GM12878 (cell line): ENCODE results near the gene EYS. TPM values are rescaled to one million over a fixed set of nuclear protein-coding genes. Genes with fewer than 3 reads are reported as not detected.

Experiments
- ATAC-seq: fragments of 200-7000 bp; cut with Tn5 transposase; 3 replicates; pipeline ENCODE4 v1.9.1; 2020; ENCODE audit warnings: mild to moderate bottlenecking, moderate library complexity
- BruUV-seq: library from RNA; stranded (reverse); fragments of 400-500 nt; replicated peaks from 2 replicates; lab custom pipeline; 2021; lab: Mats Ljungman, UMichigan
- CTCF ChIA-PET: fragments of 300-600 bp; sonication (Branson Sonifier 250); formaldehyde crosslinking; extraction: SDS; loops from one replicate; lab custom pipeline; 2021; ENCODE audit warnings: inconsistent platforms; lab: Yijun Ruan, JAX
- POLR2A ChIA-PET: fragments of 350-600 bp; formaldehyde crosslinking; extraction: SDS; loops from one replicate; lab custom pipeline; 2021; ENCODE audit warnings: inconsistent platforms; lab: Charles Lee
- RAD21 ChIA-PET: fragments of 300-600 bp; sonication (Branson Sonifier 250); formaldehyde crosslinking; loops from one replicate; lab custom pipeline; 2023; ENCODE audit warnings: antibody characterized with exemption; ENCODE audit not compliant: unreplicated experiment; lab: Charles Lee
- SMC1A ChIA-PET: fragments of 300-600 bp; sonication (Branson Sonifier 250); formaldehyde crosslinking; loops from one replicate; lab custom pipeline; 2023; ENCODE audit not compliant: unreplicated experiment, uncharacterized antibody; lab: Charles Lee
- DNase-seq: peaks from one replicate; pipeline ENCODE4 v3.0.0-alpha.2; 2011; ENCODE audit warnings: low read depth, low spot score
- FAIRE-seq: peaks from 3 replicates; lab custom pipeline; 2011; peaks lifted over from hg19 to GRCh38; lab: Jason Lieb, UNC
- H2AFZ ChIP-seq: 2 replicates; pipeline ENCODE4 v1.6.0; 2011; ENCODE audit warnings: low read depth, low read length, control low read depth; ENCODE audit not compliant: control insufficient read depth
- H3K27ac ChIP-seq: 2 replicates; pipeline ENCODE4 v1.5.1; 2011; ENCODE audit warnings: control low read depth; ENCODE audit not compliant: control insufficient read depth, insufficient read depth
- H3K27me3 ChIP-seq, 2 experiments: replicated peaks in 1 of 2; 2 replicates each; pipeline versions ENCODE4 v1.6.0 to v1.6.1; 2011; ENCODE audit warnings: low read length in 1 of 2; ENCODE audit not compliant: control insufficient read depth in 2 of 2, insufficient read depth in 2 of 2
- H3K36me3 ChIP-seq, 2 experiments: 2 replicates each; pipeline ENCODE4 v1.5.1; 2011; ENCODE audit warnings: low read length in 1 of 2; ENCODE audit not compliant: control insufficient read depth in 2 of 2, insufficient read depth in 2 of 2
- H3K4me1 ChIP-seq: 2 replicates; pipeline ENCODE4 v1.6.1; 2011; ENCODE audit warnings: mild to moderate bottlenecking, low read length, moderate library complexity, mixed read lengths; ENCODE audit not compliant: control insufficient read depth, insufficient read depth
- H3K4me2 ChIP-seq: 2 replicates; pipeline ENCODE4 v1.6.0; 2011; ENCODE audit warnings: control low read depth; ENCODE audit not compliant: control insufficient read depth, insufficient read depth
- H3K4me3 ChIP-seq: fragments of 200-600 bp; sonication (generic); 2 replicates; pipeline ENCODE4 v1.5.1; 2016
- H3K79me2 ChIP-seq: 2 replicates; pipeline ENCODE4 v1.6.0; 2011; ENCODE audit warnings: low read length; ENCODE audit not compliant: control insufficient read depth, insufficient read depth
- H3K9ac ChIP-seq: 2 replicates; pipeline ENCODE4 v1.8.0; 2011; ENCODE audit warnings: low read length, control low read depth, mixed read lengths; ENCODE audit not compliant: control insufficient read depth, insufficient read depth
- H3K9me3 ChIP-seq: replicated peaks from 3 replicates; pipeline ENCODE4 v1.5.1; 2011; ENCODE audit warnings: mild to moderate bottlenecking, low read length; ENCODE audit not compliant: control insufficient read depth, insufficient read depth
- H4K20me1 ChIP-seq: 2 replicates; pipeline ENCODE4 v1.6.0; 2011; ENCODE audit not compliant: control insufficient read depth, insufficient read depth
- CBX5 ChIP-seq: sonication (generic); IDR thresholded peaks from 2 replicates; pipeline ENCODE4 v1.6.1; 2016; ENCODE audit warnings: low read depth, moderate library complexity, mild to moderate bottlenecking, inconsistent platforms
- EED ChIP-seq: sonication (generic); IDR thresholded peaks from 2 replicates; pipeline ENCODE4 v1.6.1; 2016; ENCODE audit warnings: antibody characterized with exemption, low read depth
- KLF5 ChIP-seq: fragments of 450-650 bp; IDR thresholded peaks from 2 replicates; pipeline ENCODE4 v1.6.1; 2014; ENCODE audit warnings: mild to moderate bottlenecking; ENCODE audit not compliant: partially characterized antibody
- MTA3 ChIP-seq: IDR thresholded peaks from 2 replicates; pipeline ENCODE4 v1.6.1; 2012; ENCODE audit warnings: low read length, inconsistent platforms, borderline replicate concordance
- MXI1 ChIP-seq: fragments of 150-350 bp; IDR thresholded peaks from 2 replicates; pipeline ENCODE4 v1.6.1; 2011; ENCODE audit warnings: low read depth, mild to moderate bottlenecking, inconsistent platforms, low read length, improper control_type of control experiment
- NBN ChIP-seq: fragments of 450-650 bp; IDR thresholded peaks from 2 replicates; pipeline ENCODE4 v1.6.1; 2016
- NR2C2 ChIP-seq: IDR thresholded peaks from 2 replicates; pipeline ENCODE4 v1.6.1; 2011; ENCODE audit warnings: borderline replicate concordance, low read depth; ENCODE audit not compliant: control insufficient read depth, insufficient read length
- RAD51 ChIP-seq: fragments of 450-650 bp; IDR thresholded peaks from 2 replicates; pipeline ENCODE4 v1.6.1; 2016; ENCODE audit warnings: moderate library complexity, mild to moderate bottlenecking, inconsistent platforms
- RELA ChIP-seq: fragments of 450-650 bp; IDR thresholded peaks from 2 replicates; pipeline ENCODE4 v1.8.0; 2014; ENCODE audit warnings: borderline replicate concordance; ENCODE audit not compliant: partially characterized antibody
- SMAD5 ChIP-seq: IDR thresholded peaks from 2 replicates; pipeline ENCODE4 v1.6.1; 2016; ENCODE audit warnings: antibody characterized with exemption, low read depth
- SUPT20H ChIP-seq: IDR thresholded peaks from 2 replicates; pipeline ENCODE4 v1.6.1; 2011; ENCODE audit warnings: low read depth, mild to moderate bottlenecking, low read length, moderate library complexity, borderline replicate concordance; ENCODE audit not compliant: control insufficient read depth
- WGBS: methylation state at CpG from one replicate; pipeline ENCODE4 v1.1.6; 2016; ENCODE audit warnings: low lambda C conversion rate; ENCODE audit not compliant: insufficient replicate concordance, insufficient coverage; ENCODE audit errors: missing lambda C conversion rate; 5-methylcytosine and 5-hydroxymethylcytosine counted together
- in situ Hi-C: fragments of 300-500 bp; cut with MboI; formaldehyde crosslinking; loops from 9 replicates; pipeline ENCODE4 v1.14.3; 2018; ENCODE audit warnings: mixed read lengths
- intact Hi-C: fragments of 100-400 bp; cut with micrococcal nuclease; formaldehyde crosslinking; loops from one replicate; pipeline ENCODE4 v1.14.2; 2022; ENCODE audit not compliant: unreplicated experiment
- polyA plus RNA-seq, 11 experiments: library from polyadenylated mRNA; depleted of rRNA in 4 of 11; unstranded in 6 of 11; stranded (reverse) in 5 of 11; fragments of >200 nt; fragmentation: Nextera tagmentation in 4 of 11; fragmentation: Illumina TruSeq in 1 of 11; extraction: Ambion mirVana in 4 of 11; extraction: Trizol in 1 of 11; gene quantifications; 1 replicate in 1 of 11; 2 replicates in 10 of 11; pipeline versions ENCODE4 v1.2.1 to v1.2.3, GENCODE V29; 2011 to 2016; ENCODE audit warnings: inconsistent platforms in 2 of 11, missing spikeins in 2 of 11, low read depth in 1 of 11
- total RNA-seq, 4 experiments: library from RNA; depleted of rRNA in 3 of 4; stranded (reverse); fragments of >200 nt in 3 of 4; fragmentation: Illumina TruSeq in 1 of 4; extraction: Trizol in 1 of 4; gene quantifications; 2 replicates each; pipeline versions ENCODE4 v1.2.1 to v1.2.3, GENCODE V29; 2013 to 2021
- TF ChIP-seq, protein P1 (sequence below): fragments of 450-650 bp; IDR thresholded peaks from 2 replicates; pipeline ENCODE4 v1.6.1; 2014; ENCODE audit warnings: mild to moderate bottlenecking
- TF ChIP-seq, protein P2 (sequence below), 3 experiments: IDR thresholded peaks in 2 of 3; conservative IDR thresholded peaks in 1 of 3; 2 replicates each; pipeline ENCODE4 v1.5.1; 2011; ENCODE audit warnings: low read depth in 3 of 3, low read length in 3 of 3, mild to moderate bottlenecking in 3 of 3, control low read depth in 2 of 3, moderate library complexity in 2 of 3, inconsistent platforms in 1 of 3, mixed read lengths in 1 of 3; ENCODE audit not compliant: control insufficient read depth in 2 of 3, insufficient read depth in 1 of 3; ENCODE audit errors: extremely low read depth in 1 of 3
- TF ChIP-seq, protein P3 (sequence below): fragments of 450-650 bp; IDR thresholded peaks from 2 replicates; pipeline ENCODE4 v1.6.1; 2017; ENCODE audit warnings: mild to moderate bottlenecking, moderate library complexity
- TF ChIP-seq, protein P4 (sequence below): fragments of 450-650 bp; IDR thresholded peaks from 2 replicates; pipeline ENCODE4 v1.6.1; 2017; ENCODE audit warnings: mild to moderate bottlenecking

EYS gene
- total and polyA plus RNA-seq, 10 of the 15 experiments (the other 5 are each of a cell fraction or from before 2014, with no cell fraction given): under 0.01 to 0.14 (median 0.02) TPM; not detected in 1

DNA sequence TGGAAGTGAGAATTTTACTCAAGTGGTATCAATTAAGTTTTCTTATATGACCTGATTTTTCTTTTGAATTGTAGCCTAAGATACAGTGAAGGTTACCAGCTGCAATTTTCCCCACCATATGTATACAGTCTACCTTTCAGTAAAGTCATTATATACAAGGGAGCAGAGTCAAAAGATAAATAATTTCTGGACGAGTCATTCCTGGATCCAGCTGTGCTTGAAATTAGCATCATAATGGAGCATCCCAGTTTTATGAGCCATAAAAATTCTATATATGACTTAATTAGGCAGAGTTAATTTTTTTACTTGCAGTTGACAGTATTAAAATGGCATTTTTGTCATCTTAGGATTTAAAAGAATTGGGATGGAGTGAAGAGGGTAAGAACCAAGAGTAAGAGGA lies 1063.0 kb downstream of the EYS start (continued):
- TF ChIP-seq, protein P1, sequence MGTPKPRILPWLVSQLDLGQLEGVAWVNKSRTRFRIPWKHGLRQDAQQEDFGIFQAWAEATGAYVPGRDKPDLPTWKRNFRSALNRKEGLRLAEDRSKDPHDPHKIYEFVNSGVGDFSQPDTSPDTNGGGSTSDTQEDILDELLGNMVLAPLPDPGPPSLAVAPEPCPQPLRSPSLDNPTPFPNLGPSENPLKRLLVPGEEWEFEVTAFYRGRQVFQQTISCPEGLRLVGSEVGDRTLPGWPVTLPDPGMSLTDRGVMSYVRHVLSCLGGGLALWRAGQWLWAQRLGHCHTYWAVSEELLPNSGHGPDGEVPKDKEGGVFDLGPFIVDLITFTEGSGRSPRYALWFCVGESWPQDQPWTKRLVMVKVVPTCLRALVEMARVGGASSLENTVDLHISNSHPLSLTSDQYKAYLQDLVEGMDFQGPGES: no peak

DNA sequence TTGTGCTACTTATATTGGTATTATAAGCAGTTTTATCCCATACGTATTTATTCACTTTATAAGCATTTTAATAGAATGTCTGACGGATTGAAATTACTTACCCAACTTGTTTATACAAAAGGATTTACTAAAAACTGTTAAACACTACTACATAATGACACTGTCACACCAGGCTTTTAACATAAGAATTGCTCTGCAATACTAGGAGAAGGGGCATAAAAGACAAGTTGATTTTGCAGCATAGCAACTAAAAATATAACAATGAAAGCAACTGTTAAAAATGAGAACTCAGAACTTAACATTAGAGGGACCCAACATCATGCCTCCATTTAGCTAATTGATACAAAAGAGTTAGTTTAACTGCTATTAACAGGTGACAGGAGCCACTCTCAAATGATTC lies 1076.1 kb downstream of the EYS start:
- Histone ChIP-seq H2AFZ (no peak overlapping the region), H3K4me1 (no peaks in the 10 kb centered on the region), H4K20me1 (no peaks in the 10 kb centered on the region), H3K79me2 (no peaks in the 10 kb centered on the region), H3K4me2 (no peak overlapping the region), H3K27me3 (no peaks in the 10 kb centered on the region), H3K4me3 (no peak overlapping the region), H3K9me3 (no peaks in the 10 kb centered on the region), H3K36me3 (no peaks in the 10 kb centered on the region), H3K9ac (no peak overlapping the region), H3K27ac (no peak overlapping the region)
- POLR2A ChIA-PET: no interaction called here
- RAD21 ChIA-PET: no interaction called here
- SMC1A ChIA-PET: no interaction called here
- in situ Hi-C loops (no loop called here), intact Hi-C loops (no loop called here)
- no peak for ATAC-seq
- CTCF ChIA-PET: no interaction called here
- no TSS peak for BruUV-seq
- WGBS: 2% methylated on average over 2 of the region's 2 CpGs
- no peak for DNase-seq
- FAIRE-seq: no peak
- TF ChIP-seq MTA3 (no peak), KLF5 (no peak), NR2C2 (no peak), MXI1 (no peak), RAD51 (no peak), SMAD5 (no peak), RELA (no peak), SUPT20H (no peak), EED (no peak), CBX5 (no peak), NBN (no peak)
- TF ChIP-seq, protein P2, sequence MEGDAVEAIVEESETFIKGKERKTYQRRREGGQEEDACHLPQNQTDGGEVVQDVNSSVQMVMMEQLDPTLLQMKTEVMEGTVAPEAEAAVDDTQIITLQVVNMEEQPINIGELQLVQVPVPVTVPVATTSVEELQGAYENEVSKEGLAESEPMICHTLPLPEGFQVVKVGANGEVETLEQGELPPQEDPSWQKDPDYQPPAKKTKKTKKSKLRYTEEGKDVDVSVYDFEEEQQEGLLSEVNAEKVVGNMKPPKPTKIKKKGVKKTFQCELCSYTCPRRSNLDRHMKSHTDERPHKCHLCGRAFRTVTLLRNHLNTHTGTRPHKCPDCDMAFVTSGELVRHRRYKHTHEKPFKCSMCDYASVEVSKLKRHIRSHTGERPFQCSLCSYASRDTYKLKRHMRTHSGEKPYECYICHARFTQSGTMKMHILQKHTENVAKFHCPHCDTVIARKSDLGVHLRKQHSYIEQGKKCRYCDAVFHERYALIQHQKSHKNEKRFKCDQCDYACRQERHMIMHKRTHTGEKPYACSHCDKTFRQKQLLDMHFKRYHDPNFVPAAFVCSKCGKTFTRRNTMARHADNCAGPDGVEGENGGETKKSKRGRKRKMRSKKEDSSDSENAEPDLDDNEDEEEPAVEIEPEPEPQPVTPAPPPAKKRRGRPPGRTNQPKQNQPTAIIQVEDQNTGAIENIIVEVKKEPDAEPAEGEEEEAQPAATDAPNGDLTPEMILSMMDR (IDR thresholded peaks at IDR 0.05 in 2 of 3, conservative IDR thresholded peaks at IDR 0.05 in 1 of 3; ENCODE audit: control insufficient read depth in 2 of 3, extremely low read depth in 1 of 3, insufficient read depth in 1 of 3, low read depth in 3 of 3, low read length in 3 of 3): no peak
- TF ChIP-seq, protein P3, sequence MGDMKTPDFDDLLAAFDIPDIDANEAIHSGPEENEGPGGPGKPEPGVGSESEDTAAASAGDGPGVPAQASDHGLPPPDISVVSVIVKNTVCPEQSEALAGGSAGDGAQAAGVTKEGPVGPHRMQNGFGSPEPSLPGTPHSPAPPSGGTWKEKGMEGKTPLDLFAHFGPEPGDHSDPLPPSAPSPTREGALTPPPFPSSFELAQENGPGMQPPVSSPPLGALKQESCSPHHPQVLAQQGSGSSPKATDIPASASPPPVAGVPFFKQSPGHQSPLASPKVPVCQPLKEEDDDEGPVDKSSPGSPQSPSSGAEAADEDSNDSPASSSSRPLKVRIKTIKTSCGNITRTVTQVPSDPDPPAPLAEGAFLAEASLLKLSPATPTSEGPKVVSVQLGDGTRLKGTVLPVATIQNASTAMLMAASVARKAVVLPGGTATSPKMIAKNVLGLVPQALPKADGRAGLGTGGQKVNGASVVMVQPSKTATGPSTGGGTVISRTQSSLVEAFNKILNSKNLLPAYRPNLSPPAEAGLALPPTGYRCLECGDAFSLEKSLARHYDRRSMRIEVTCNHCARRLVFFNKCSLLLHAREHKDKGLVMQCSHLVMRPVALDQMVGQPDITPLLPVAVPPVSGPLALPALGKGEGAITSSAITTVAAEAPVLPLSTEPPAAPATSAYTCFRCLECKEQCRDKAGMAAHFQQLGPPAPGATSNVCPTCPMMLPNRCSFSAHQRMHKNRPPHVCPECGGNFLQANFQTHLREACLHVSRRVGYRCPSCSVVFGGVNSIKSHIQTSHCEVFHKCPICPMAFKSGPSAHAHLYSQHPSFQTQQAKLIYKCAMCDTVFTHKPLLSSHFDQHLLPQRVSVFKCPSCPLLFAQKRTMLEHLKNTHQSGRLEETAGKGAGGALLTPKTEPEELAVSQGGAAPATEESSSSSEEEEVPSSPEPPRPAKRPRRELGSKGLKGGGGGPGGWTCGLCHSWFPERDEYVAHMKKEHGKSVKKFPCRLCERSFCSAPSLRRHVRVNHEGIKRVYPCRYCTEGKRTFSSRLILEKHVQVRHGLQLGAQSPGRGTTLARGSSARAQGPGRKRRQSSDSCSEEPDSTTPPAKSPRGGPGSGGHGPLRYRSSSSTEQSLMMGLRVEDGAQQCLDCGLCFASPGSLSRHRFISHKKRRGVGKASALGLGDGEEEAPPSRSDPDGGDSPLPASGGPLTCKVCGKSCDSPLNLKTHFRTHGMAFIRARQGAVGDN: no peak
- TF ChIP-seq, protein P4, sequence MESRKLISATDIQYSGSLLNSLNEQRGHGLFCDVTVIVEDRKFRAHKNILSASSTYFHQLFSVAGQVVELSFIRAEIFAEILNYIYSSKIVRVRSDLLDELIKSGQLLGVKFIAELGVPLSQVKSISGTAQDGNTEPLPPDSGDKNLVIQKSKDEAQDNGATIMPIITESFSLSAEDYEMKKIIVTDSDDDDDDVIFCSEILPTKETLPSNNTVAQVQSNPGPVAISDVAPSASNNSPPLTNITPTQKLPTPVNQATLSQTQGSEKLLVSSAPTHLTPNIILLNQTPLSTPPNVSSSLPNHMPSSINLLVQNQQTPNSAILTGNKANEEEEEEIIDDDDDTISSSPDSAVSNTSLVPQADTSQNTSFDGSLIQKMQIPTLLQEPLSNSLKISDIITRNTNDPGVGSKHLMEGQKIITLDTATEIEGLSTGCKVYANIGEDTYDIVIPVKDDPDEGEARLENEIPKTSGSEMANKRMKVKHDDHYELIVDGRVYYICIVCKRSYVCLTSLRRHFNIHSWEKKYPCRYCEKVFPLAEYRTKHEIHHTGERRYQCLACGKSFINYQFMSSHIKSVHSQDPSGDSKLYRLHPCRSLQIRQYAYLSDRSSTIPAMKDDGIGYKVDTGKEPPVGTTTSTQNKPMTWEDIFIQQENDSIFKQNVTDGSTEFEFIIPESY: no peak
